22Rv1 (cell line): ENCODE measurements around the gene CFDP1.

Experiments used
- ZFX ChIP-seq: fragments of 450-650 bp; IDR thresholded peaks from 2 replicates; pipeline ENCODE4 v1.6.1; 2017; ENCODE audit warnings: antibody characterized with exemption, borderline replicate concordance
- TF ChIP-seq, protein P1 (sequence below): fragments of 450-650 bp; IDR thresholded peaks from 2 replicates; pipeline ENCODE4 v1.5.1; 2017; ENCODE audit warnings: mild to moderate bottlenecking

DNA sequence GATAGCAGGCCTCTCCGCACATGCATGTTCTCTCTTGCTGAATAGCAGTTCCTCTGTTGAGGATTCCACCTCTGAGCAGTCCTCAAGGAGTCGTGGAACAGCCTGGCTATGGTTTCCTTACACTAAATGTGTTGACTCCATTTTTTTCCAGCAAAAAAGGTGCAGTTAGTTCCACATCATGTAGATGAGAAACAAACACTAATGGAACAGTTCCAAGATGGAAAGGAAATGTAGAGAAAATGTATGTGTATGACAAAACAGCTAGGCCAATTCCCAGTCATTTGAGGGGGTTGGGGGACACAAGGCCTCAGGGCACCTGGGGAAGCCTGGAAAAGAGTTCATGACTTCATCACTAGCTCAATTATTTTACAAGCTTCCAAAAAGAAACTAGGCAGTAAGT lies 90.0 kb downstream of the CFDP1 start:
- TF ChIP-seq, protein P1, sequence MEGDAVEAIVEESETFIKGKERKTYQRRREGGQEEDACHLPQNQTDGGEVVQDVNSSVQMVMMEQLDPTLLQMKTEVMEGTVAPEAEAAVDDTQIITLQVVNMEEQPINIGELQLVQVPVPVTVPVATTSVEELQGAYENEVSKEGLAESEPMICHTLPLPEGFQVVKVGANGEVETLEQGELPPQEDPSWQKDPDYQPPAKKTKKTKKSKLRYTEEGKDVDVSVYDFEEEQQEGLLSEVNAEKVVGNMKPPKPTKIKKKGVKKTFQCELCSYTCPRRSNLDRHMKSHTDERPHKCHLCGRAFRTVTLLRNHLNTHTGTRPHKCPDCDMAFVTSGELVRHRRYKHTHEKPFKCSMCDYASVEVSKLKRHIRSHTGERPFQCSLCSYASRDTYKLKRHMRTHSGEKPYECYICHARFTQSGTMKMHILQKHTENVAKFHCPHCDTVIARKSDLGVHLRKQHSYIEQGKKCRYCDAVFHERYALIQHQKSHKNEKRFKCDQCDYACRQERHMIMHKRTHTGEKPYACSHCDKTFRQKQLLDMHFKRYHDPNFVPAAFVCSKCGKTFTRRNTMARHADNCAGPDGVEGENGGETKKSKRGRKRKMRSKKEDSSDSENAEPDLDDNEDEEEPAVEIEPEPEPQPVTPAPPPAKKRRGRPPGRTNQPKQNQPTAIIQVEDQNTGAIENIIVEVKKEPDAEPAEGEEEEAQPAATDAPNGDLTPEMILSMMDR: no peak
- no peak for TF ChIP-seq ZFX
